Large intestine (tissue), 1 donor: ENCODE measurements around the gene BGN. TPM values are rescaled to one million over a fixed set of nuclear protein-coding genes. Genes with fewer than 3 reads are reported as not detected.

Experiments used
- polyA plus RNA-seq: library from polyadenylated mRNA; unstranded; fragments of 120-200 nt; gene quantifications from one replicate; pipeline ENCODE4 v1.2.1, GENCODE V29; 2013

BGN gene
- polyA plus RNA-seq, 1 donor = 17.2 TPM

Other genes with a start within 250 kb of the BGN start
- 0.01 TPM for gene PNMA6F, start 173.2 kb upstream of the BGN start, polyA plus RNA-seq
- 9.7 TPM for gene ZNF275, start 160.8 kb upstream of the BGN start, polyA plus RNA-seq
- gene PNMA6E, start 93.6 kb upstream of the BGN start, polyA plus RNA-seq = not detected
- gene ZFP92, start 83.5 kb upstream of the BGN start, polyA plus RNA-seq = 5.0 TPM
- gene TREX2, start 48.9 kb upstream of the BGN start, polyA plus RNA-seq = 0.30 TPM
- gene HAUS7, start 24.4 kb upstream of the BGN start, polyA plus RNA-seq = 25.0 TPM
- gene ATP2B3, start 22.7 kb downstream of the BGN start, polyA plus RNA-seq = 1.6 TPM
- gene CCNQ, start 104.2 kb downstream of the BGN start, polyA plus RNA-seq = 15.9 TPM
- 0.78 TPM for gene DUSP9, start 152.2 kb downstream of the BGN start, polyA plus RNA-seq
- 128 TPM for gene PNCK, start 178.8 kb downstream of the BGN start, polyA plus RNA-seq
- gene SLC6A8, start 192.9 kb downstream of the BGN start, polyA plus RNA-seq = 139 TPM
- gene BCAP31, start 229.4 kb downstream of the BGN start, polyA plus RNA-seq = 198 TPM
- 13.4 TPM for gene ABCD1, start 229.9 kb downstream of the BGN start, polyA plus RNA-seq